HepG2 (cell line): ENCODE results near the gene LRTM2. TPM values are rescaled to one million over a fixed set of nuclear protein-coding genes. Genes with fewer than 3 reads are reported as not detected.

Experiments
- ATAC-seq: fragments of 200-7000 bp; cut with Tn5 transposase; 3 replicates; pipeline ENCODE4 v1.9.1; 2020; ENCODE audit warnings: mild to moderate bottlenecking, moderate library complexity
- BruUV-seq: library from RNA; stranded (reverse); fragments of 400-500 nt; replicated peaks from 2 replicates; lab custom pipeline; 2021; lab: Mats Ljungman, UMichigan
- CTCF ChIA-PET: fragments of 300-600 bp; formaldehyde crosslinking; extraction: SDS; loops from one replicate; lab custom pipeline; 2021; ENCODE audit warnings: low total read pairs, inconsistent platforms, low intra/inter-chr PET ratio; lab: Yijun Ruan, JAX
- POLR2A ChIA-PET: fragments of 350-600 bp; sonication (Branson Sonifier 250); formaldehyde crosslinking; loops from one replicate; lab custom pipeline; 2020; ENCODE audit warnings: antibody characterized with exemption, inconsistent platforms; lab: Yijun Ruan, JAX
- DNase-seq: peaks from one replicate; pipeline ENCODE4 v3.0.0-alpha.2; 2015; ENCODE audit warnings: low spot score
- FAIRE-seq: peaks from 3 replicates; lab custom pipeline; 2011; peaks lifted over from hg19 to GRCh38; lab: Jason Lieb, UNC
- H2AFZ ChIP-seq: one replicate; pipeline ENCODE4 v1.6.1; 2011; ENCODE audit warnings: low read length, inconsistent platforms
- H3K27ac ChIP-seq: fragments of 300-600 bp; 3 replicates; pipeline ENCODE4 v1.8.0; 2011; ENCODE audit warnings: mixed run types, mild to moderate bottlenecking, mixed read lengths, low read length, inconsistent platforms; ENCODE audit not compliant: insufficient read depth; ENCODE audit errors: extremely low read length
- H3K27me3 ChIP-seq, 2 experiments: fragments of 200-600 bp in 1 of 2; 2 replicates in 1 of 2; 3 replicates in 1 of 2; pipeline versions ENCODE4 v1.6.0 to v1.8.0; 2011; ENCODE audit warnings: low read length in 2 of 2, mild to moderate bottlenecking in 2 of 2, moderate library complexity in 2 of 2, inconsistent platforms in 1 of 2; ENCODE audit not compliant: insufficient read depth in 2 of 2, control insufficient read depth in 1 of 2
- H3K36me3 ChIP-seq, 2 experiments: fragments of 200-600 bp in 1 of 2; replicated peaks in 1 of 2; 2 replicates in 1 of 2; 3 replicates in 1 of 2; pipeline versions ENCODE4 v1.5.1 to v1.8.0; 2011; ENCODE audit warnings: low read length in 2 of 2, inconsistent platforms in 1 of 2; ENCODE audit not compliant: insufficient read depth in 2 of 2, control insufficient read depth in 1 of 2
- H3K4me1 ChIP-seq: 2 replicates; pipeline ENCODE4 v1.5.1; 2012; ENCODE audit warnings: low read length, inconsistent platforms; ENCODE audit not compliant: insufficient read depth
- H3K4me2 ChIP-seq: 2 replicates; pipeline ENCODE4 v1.6.0; 2011; ENCODE audit warnings: low read depth, low read length, inconsistent platforms
- H3K4me3 ChIP-seq, 3 experiments: fragments of 200-600 bp in 1 of 3; sonication (generic), shearing (Covaris generic) in 1 of 3; replicated peaks in 1 of 3; 2 replicates each; pipeline ENCODE4 v1.5.1; 2011 to 2016; ENCODE audit warnings: low read length in 3 of 3, inconsistent platforms in 2 of 3, low read depth in 2 of 3, mild to moderate bottlenecking in 2 of 3, control low read depth in 1 of 3, mixed read lengths in 1 of 3; ENCODE audit not compliant: insufficient read depth in 1 of 3
- H3K79me2 ChIP-seq: one replicate; pipeline ENCODE4 v1.6.1; 2011; ENCODE audit warnings: low read length, inconsistent platforms; ENCODE audit not compliant: insufficient read depth
- H3K9ac ChIP-seq: 2 replicates; pipeline ENCODE4 v1.6.0; 2011; ENCODE audit warnings: mild to moderate bottlenecking, low read depth, low read length, inconsistent platforms; ENCODE audit not compliant: insufficient read depth
- H3K9me3 ChIP-seq: 2 replicates; pipeline ENCODE4 v1.5.1; 2012; ENCODE audit warnings: mild to moderate bottlenecking, low read length
- H4K20me1 ChIP-seq: 2 replicates; pipeline ENCODE4 v1.6.0; 2011; ENCODE audit warnings: inconsistent platforms, mild to moderate bottlenecking, low read length, moderate library complexity; ENCODE audit not compliant: insufficient read depth
- CENPT ChIP-seq: sonication (generic); formaldehyde crosslinking; IDR thresholded peaks from 2 replicates; pipeline ENCODE4 v1.8.0; 2022; ENCODE audit warnings: low read depth, mild to moderate bottlenecking, moderate library complexity, missing genetic modification reagents
- HBP1 ChIP-seq: IDR thresholded peaks from 2 replicates; pipeline ENCODE4 v1.6.1; 2016; ENCODE audit warnings: low read depth, control low read depth
- HDAC2 ChIP-seq: sonication (generic); formaldehyde crosslinking; IDR thresholded peaks from 2 replicates; pipeline ENCODE4 v1.4.0; 2020; ENCODE audit warnings: missing genetic modification reagents
- IRX3 ChIP-seq: sonication (generic); formaldehyde crosslinking; IDR thresholded peaks from 2 replicates; pipeline ENCODE4 v1.8.1; 2023; ENCODE audit warnings: mild to moderate bottlenecking, low read depth, missing genetic modification reagents, borderline replicate concordance
- NONO ChIP-seq, 2 experiments: fragments of 450-650 bp in 1 of 2; sonication (generic) in 1 of 2; formaldehyde crosslinking in 1 of 2; IDR thresholded peaks in 1 of 2; conservative IDR thresholded peaks in 1 of 2; 2 replicates each; pipeline versions ENCODE4 v1.6.1 to v1.8.0; 2017 to 2022; ENCODE audit warnings: mild to moderate bottlenecking in 1 of 2, missing genetic modification reagents in 1 of 2, moderate library complexity in 1 of 2
- RXRB ChIP-seq: IDR thresholded peaks from 2 replicates; pipeline ENCODE4 v1.6.1; 2016; ENCODE audit warnings: borderline replicate concordance, missing genetic modification reagents, missing compliant biosample characterization
- SRSF4 ChIP-seq: fragments of 200-400 bp; formaldehyde crosslinking; IDR thresholded peaks from one replicate; pipeline ENCODE4 v1.6.1; 2018; ENCODE audit warnings: mild to moderate bottlenecking, low read depth, low read length, moderate library complexity; ENCODE audit not compliant: poor library complexity, severe bottlenecking
- YEATS2 ChIP-seq: sonication (generic); formaldehyde crosslinking; IDR thresholded peaks from 2 replicates; pipeline ENCODE4 v1.4.0; 2020; ENCODE audit warnings: missing genetic modification reagents, borderline replicate concordance
- ZBTB37 ChIP-seq: sonication (generic); formaldehyde crosslinking; IDR thresholded peaks from 2 replicates; pipeline ENCODE4 v1.4.0; 2020; ENCODE audit warnings: mild to moderate bottlenecking, missing genetic modification reagents
- ZNF414 ChIP-seq: sonication (generic); formaldehyde crosslinking; IDR thresholded peaks from 2 replicates; pipeline ENCODE4 v1.5.0; 2020; ENCODE audit warnings: missing genetic modification reagents
- ZNF598 ChIP-seq: sonication (generic); formaldehyde crosslinking; IDR thresholded peaks from 2 replicates; pipeline ENCODE4 v1.5.1; 2020; ENCODE audit warnings: mild to moderate bottlenecking, missing genetic modification reagents, borderline replicate concordance
- ZNF678 ChIP-seq: sonication (generic); formaldehyde crosslinking; IDR thresholded peaks from 2 replicates; pipeline ENCODE4 v1.4.0; 2020; ENCODE audit warnings: mild to moderate bottlenecking, missing genetic modification reagents
- ZNF878 ChIP-seq: sonication (generic); formaldehyde crosslinking; IDR thresholded peaks from 2 replicates; pipeline ENCODE4 v1.8.1; 2023; ENCODE audit warnings: mild to moderate bottlenecking, missing genetic modification reagents, moderate library complexity
- WGBS: methylation state at CpG from one replicate; pipeline ENCODE4 v1.1.6; 2017; ENCODE audit warnings: low lambda C conversion rate; 5-methylcytosine and 5-hydroxymethylcytosine counted together
- in situ Hi-C: cut with HindIII; loops from 2 replicates; pipeline ENCODE4 v1.10.0; 2017; ENCODE audit warnings: low pct_unique_long_range_greater_than_20kb; ENCODE audit not compliant: extremely low pct_ligation_motif_present
- intact Hi-C: fragments of 100-400 bp; cut with micrococcal nuclease; formaldehyde crosslinking; loops from one replicate; pipeline ENCODE4 v1.10.0; 2022; ENCODE audit not compliant: unreplicated experiment
- polyA plus RNA-seq, 8 experiments: library from polyadenylated mRNA; depleted of rRNA in 3 of 8; stranded (reverse) in 7 of 8; unstranded in 1 of 8; fragments of >200 nt; fragmentation: Illumina TruSeq in 4 of 8; extraction: Trizol in 4 of 8; gene quantifications; 2 replicates each; pipeline versions ENCODE4 v1.2.1 to v1.2.3, GENCODE V29; 2011 to 2016; ENCODE audit warnings: low read depth in 4 of 8, missing spikeins in 1 of 8, mixed read lengths in 1 of 8; ENCODE audit not compliant: insufficient read depth in 1 of 8
- total RNA-seq, 5 experiments: library from RNA; depleted of rRNA; stranded (reverse); fragments of >200 nt; fragmentation: Illumina TruSeq; extraction: Trizol; gene quantifications; 2 replicates each; pipeline ENCODE4 v1.2.3, GENCODE V29; 2016; ENCODE audit warnings: low read depth in 1 of 5
- TF ChIP-seq, protein P1 (sequence below): sonication (generic); formaldehyde crosslinking; IDR thresholded peaks from 2 replicates; pipeline ENCODE4 v1.5.0; 2020; ENCODE audit warnings: missing genetic modification reagents, mild to moderate bottlenecking, borderline replicate concordance

The LRTM2 gene
- total and polyA plus RNA-seq, 2 of the 13 experiments (the other 11 are each of a cell fraction or from before 2014, with no cell fraction given): 0.09 TPM; not detected in 1

GRCh38 chr12:1844661-1845409, 24.5 kb downstream of the LRTM2 start (continued):
- no peak for TF ChIP-seq HBP1 (CRISPR knock-in tag)
- TF ChIP-seq RXRB: no peak
- no peak for TF ChIP-seq HDAC2 (CRISPR knock-in tag)
- TF ChIP-seq ZNF678 (CRISPR knock-in tag): no peak
- TF ChIP-seq CENPT: no peak
- no peak for TF ChIP-seq YEATS2 (CRISPR knock-in tag)
- TF ChIP-seq, protein P1, sequence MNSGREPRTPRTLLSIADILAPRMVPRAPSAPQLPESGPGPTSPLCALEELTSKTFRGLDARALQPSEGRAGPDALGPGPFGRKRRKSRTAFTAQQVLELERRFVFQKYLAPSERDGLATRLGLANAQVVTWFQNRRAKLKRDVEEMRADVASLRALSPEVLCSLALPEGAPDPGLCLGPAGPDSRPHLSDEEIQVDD (CRISPR knock-in tag): no peak
- no peak for TF ChIP-seq SRSF4
- no peak for TF ChIP-seq ZNF598 (CRISPR knock-in tag)
- TF ChIP-seq IRX3 (CRISPR knock-in tag): no peak

DNA sequence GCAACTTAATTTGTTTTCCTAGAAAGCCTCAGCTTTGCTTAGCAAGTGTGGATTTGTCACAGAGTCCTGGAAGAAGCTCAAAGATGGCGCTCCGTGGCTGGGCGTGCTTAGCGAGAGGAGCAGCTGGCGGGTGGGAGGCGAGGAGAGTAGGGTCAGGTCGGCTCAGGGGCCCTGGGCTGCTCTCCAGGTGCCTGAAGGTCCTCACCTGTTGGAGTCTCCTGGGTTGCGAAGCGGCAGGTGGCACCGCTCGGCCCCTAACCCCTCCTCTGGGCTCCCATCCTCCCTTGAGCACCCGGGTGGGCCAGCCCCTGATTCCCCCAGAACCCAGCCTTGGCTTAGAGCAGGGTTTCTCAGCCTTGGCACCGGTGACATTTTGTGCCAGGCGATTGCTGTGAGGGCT, 25.1 kb downstream of the LRTM2 start:
- peaks cover 22% of the 10 kb centered on the region for H3K4me1 ChIP-seq
- peaks cover 9 to 54% of the 10 kb centered on the region in 2 experiments for H3K27me3 ChIP-seq
- ChIA-PET POLR2A (no interaction called here), CTCF (no interaction called here)
- no peak overlapping the region for H2AFZ ChIP-seq
- 42% methylated on average over 5 of the region's 14 CpGs for WGBS
- in situ Hi-C loops (no loop called here), intact Hi-C loops (no loop called here)
- ATAC-seq (no peak), FAIRE-seq (no peak), DNase-seq (no peak)
- no peak overlapping the region for H3K9ac ChIP-seq
- H3K4me3 ChIP-seq: no peak overlapping the region
- H3K27ac ChIP-seq: no peak overlapping the region
- H3K9me3 ChIP-seq: no peaks in the 10 kb centered on the region
- no TSS peak for BruUV-seq
- no peaks in the 10 kb centered on the region for H4K20me1 ChIP-seq
- no peaks in the 10 kb centered on the region for H3K79me2 ChIP-seq
- no peaks in the 10 kb centered on the region for H3K36me3 ChIP-seq
- no peak overlapping the region for H3K4me2 ChIP-seq
- TF ChIP-seq ZNF878 (CRISPR knock-in tag) (no peak), ZBTB37 (CRISPR knock-in tag) (no peak), ZNF414 (CRISPR knock-in tag) (no peak), NONO (IDR thresholded peaks at IDR 0.05) (no peak), NONO (CRISPR knock-in tag; conservative IDR thresholded peaks at IDR 0.05) (no peak)
